Smooth muscle cell (in vitro differentiated cells): ENCODE measurements around the gene CHAT. TPM values are rescaled to one million over a fixed set of nuclear protein-coding genes. Genes with fewer than 3 reads are reported as not detected.

Experiments
- DNase-seq: peaks from one replicate; lab custom pipeline; 2025; ENCODE audit not compliant: unreplicated experiment; lab: John Stamatoyannopoulos, UW
- H2AFZ ChIP-seq: fragments of 200-600 bp; sonication (generic); 2 replicates; pipeline ENCODE4 v1.6.0; 2016; ENCODE audit warnings: antibody characterized with exemption, low read depth, mild to moderate bottlenecking
- H3F3A ChIP-seq: fragments of 200-600 bp; sonication (generic); 2 replicates; pipeline ENCODE4 v1.6.0; 2017; ENCODE audit warnings: antibody characterized with exemption, low read depth
- H3K27ac ChIP-seq: fragments of 200-600 bp; sonication (generic); 2 replicates; pipeline ENCODE4 v1.5.1; 2016; ENCODE audit warnings: low read depth, mild to moderate bottlenecking
- H3K27me3 ChIP-seq: fragments of 200-600 bp; sonication (generic); 2 replicates; pipeline ENCODE4 v1.6.1; 2016; ENCODE audit warnings: low read depth, mild to moderate bottlenecking
- H3K36me3 ChIP-seq: fragments of 200-600 bp; sonication (generic); 2 replicates; pipeline ENCODE4 v1.5.1; 2016; ENCODE audit warnings: low read depth
- H3K4me1 ChIP-seq: fragments of 200-600 bp; sonication (generic); 2 replicates; pipeline ENCODE4 v1.5.1; 2016; ENCODE audit warnings: low read depth
- H3K4me2 ChIP-seq: fragments of 200-600 bp; sonication (generic); 2 replicates; pipeline ENCODE4 v1.6.0; 2016; ENCODE audit warnings: mild to moderate bottlenecking
- H3K4me3 ChIP-seq: fragments of 200-600 bp; sonication (generic); 2 replicates; pipeline ENCODE4 v1.5.1; 2016; ENCODE audit warnings: mild to moderate bottlenecking
- H3K79me2 ChIP-seq: fragments of 200-600 bp; sonication (generic); 2 replicates; pipeline ENCODE4 v1.6.0; 2016; ENCODE audit warnings: low read depth, mild to moderate bottlenecking
- H3K9ac ChIP-seq: fragments of 200-600 bp; sonication (generic); 2 replicates; pipeline ENCODE4 v1.6.0; 2016; ENCODE audit warnings: low read depth
- H3K9me3 ChIP-seq: fragments of 200-600 bp; sonication (generic); replicated peaks from 2 replicates; pipeline ENCODE4 v1.5.1; 2016; ENCODE audit warnings: low read depth
- H4K20me1 ChIP-seq: fragments of 200-600 bp; sonication (generic); 2 replicates; pipeline ENCODE4 v1.6.0; 2016; ENCODE audit warnings: low read depth
- CTCF ChIP-seq: fragments of 200-600 bp; sonication (generic); IDR thresholded peaks from 2 replicates; pipeline ENCODE4 v1.5.1; 2017; ENCODE audit warnings: borderline replicate concordance, mild to moderate bottlenecking, antibody characterized with exemption; ENCODE audit not compliant: insufficient read depth, poor library complexity, severe bottlenecking
- WGBS: methylation state at CpG from one replicate; pipeline ENCODE4 v1.1.7; 2016; ENCODE audit warnings: low lambda C conversion rate; 5-methylcytosine and 5-hydroxymethylcytosine counted together
- polyA plus RNA-seq: library from polyadenylated mRNA; unstranded; fragments of >200 nt; fragmentation: Nextera tagmentation; extraction: Ambion mirVana; gene quantifications from 2 replicates; pipeline ENCODE4 v1.2.1, GENCODE V29; 2016
- total RNA-seq: library from RNA; depleted of rRNA; stranded (reverse); fragments of >200 nt; gene quantifications from 2 replicates; pipeline ENCODE4 v1.2.3, GENCODE V29; 2014

CHAT gene
- total and polyA plus RNA-seq, 2 experiments from 2014 or later, result not detected

- H3K4me3 ChIP-seq, result no peak overlapping the region
- H3K4me2 ChIP-seq, result no peak overlapping the region
- no peak overlapping the region for H3K27ac ChIP-seq
- no peak overlapping the region for H3K9ac ChIP-seq
- no peak for TF ChIP-seq CTCF
- no peak overlapping the region for H2AFZ ChIP-seq
- no peaks in the 10 kb centered on the region for H3K9me3 ChIP-seq
- no peaks in the 10 kb centered on the region for H3K4me1 ChIP-seq
- DNase-seq, result no peak
- 76% methylated on average over 6 of the region's 6 CpGs for WGBS
- H3K27me3 ChIP-seq, result peaks cover 89% of the 10 kb centered on the region
- H4K20me1 ChIP-seq, result no peaks in the 10 kb centered on the region
- no peaks in the 10 kb centered on the region for H3K79me2 ChIP-seq
- H3F3A ChIP-seq, result no peaks in the 10 kb centered on the region
- H3K36me3 ChIP-seq, result no peaks in the 10 kb centered on the region
Observed at GRCh38 chr10:49616421-49617101, 2.7 kb downstream of the CHAT start.

GRCh38 chr10:49617121-49618020, 3.5 kb downstream of the CHAT start:
- Histone ChIP-seq H3K4me1 (no peaks in the 10 kb centered on the region), H3K9me3 (no peaks in the 10 kb centered on the region), H3K4me3 (no peak overlapping the region), H2AFZ (no peak overlapping the region), H4K20me1 (no peaks in the 10 kb centered on the region), H3K27me3 (peaks cover 81% of the 10 kb centered on the region), H3K27ac (no peak overlapping the region), H3F3A (no peaks in the 10 kb centered on the region), H3K79me2 (no peaks in the 10 kb centered on the region), H3K4me2 (no peak overlapping the region), H3K36me3 (no peaks in the 10 kb centered on the region), H3K9ac (no peak overlapping the region)
- 72% methylated on average over 7 of the region's 7 CpGs for WGBS
- DNase-seq, result no peak
- no peak for TF ChIP-seq CTCF

- Histone ChIP-seq H3K4me2 (no peak overlapping the region), H3K4me1 (no peaks in the 10 kb centered on the region), H3K27me3 (peaks cover 66% of the 10 kb centered on the region), H3K4me3 (no peak overlapping the region), H2AFZ (no peak overlapping the region), H3K9ac (no peak overlapping the region), H3K27ac (no peak overlapping the region), H3K79me2 (no peaks in the 10 kb centered on the region), H3K9me3 (no peaks in the 10 kb centered on the region), H3K36me3 (no peaks in the 10 kb centered on the region), H3F3A (no peaks in the 10 kb centered on the region), H4K20me1 (no peaks in the 10 kb centered on the region)
- WGBS, result 57% methylated on average over 2 of the region's 2 CpGs
- no peak for DNase-seq
- no peak for TF ChIP-seq CTCF
Observed at GRCh38 chr10:49618821-49619220, 5.0 kb downstream of the CHAT start.
